Activated CD8-positive, alpha-beta memory T cell treated with anti-CD3 and anti-CD28 coated beads, Interleukin-2, amount 10 ng/mL, durations not matched to agents 7 days and 5 days (primary cell): ENCODE data around the gene RBCK1. TPM values are rescaled to one million over a fixed set of nuclear protein-coding genes. Genes with fewer than 3 reads are reported as not detected.
"Not testable (repeated sequence)": the region's sequence is repeated elsewhere in the genome, so short reads cannot be mapped to it uniquely, and the experiment has no call there.

Experiments used
- ATAC-seq: fragments of 150-1000 bp; cut with Tn5 transposase; one replicate; pipeline ENCODE4 v1.10.0; 2021; ENCODE audit warnings: moderate library complexity
- CTCF ChIA-PET: fragments of 350-600 bp; sonication (Branson Sonifier 250); formaldehyde crosslinking; loops from one replicate; lab custom pipeline; 2021; ENCODE audit warnings: antibody characterized with exemption; lab: Charles Lee
- DNase-seq: peaks from one replicate; pipeline ENCODE4 v3.0.0-alpha.2; 2020
- H3K27ac Mint-ChIP-seq: one replicate; pipeline ENCODE4 v1.8.0; 2021; ENCODE audit warnings: mild to moderate bottlenecking, mixed read lengths
- H3K27me3 Mint-ChIP-seq: one replicate; pipeline ENCODE4 v1.8.0; 2021; ENCODE audit warnings: mixed read lengths
- H3K36me3 Mint-ChIP-seq: one replicate; pipeline ENCODE4 v1.8.0; 2021; ENCODE audit warnings: mild to moderate bottlenecking, mixed read lengths
- H3K4me1 Mint-ChIP-seq: one replicate; pipeline ENCODE4 v1.8.0; 2021; ENCODE audit warnings: mixed read lengths
- H3K4me3 Mint-ChIP-seq: one replicate; pipeline ENCODE4 v1.8.0; 2021; ENCODE audit warnings: mild to moderate bottlenecking, moderate library complexity, mixed read lengths
- H3K9me3 Mint-ChIP-seq: one replicate; pipeline ENCODE4 v1.8.0; 2022; ENCODE audit warnings: low read depth, mixed read lengths
- total RNA-seq, 2 experiments: library from RNA; stranded (reverse); gene quantifications; one replicate each; pipeline ENCODE4 v1.2.3, GENCODE V29; 2021

Gene RBCK1
- total RNA-seq, 2 experiments from 2014 or later = 114 to 173 TPM

GRCh38 chr20:370151-370600, 37.9 kb upstream of the RBCK1 start:
- DNase-seq = no peak
- H3K27me3 Mint-ChIP-seq = no peaks in the 10 kb centered on the region
- no peaks in the 10 kb centered on the region for H3K36me3 Mint-ChIP-seq
- CTCF ChIA-PET = interaction anchor here (0.6 to 1.0 kb wide), 3 partner anchors 9 to 108 kb away, joined by 3 to 4 read pairs (median 3); partner anchors contain the start of gene TRIB3
- ATAC-seq = no peak
- H3K9me3 Mint-ChIP-seq = no peaks in the 10 kb centered on the region
- H3K27ac Mint-ChIP-seq = no peak overlapping the region
- no peak overlapping the region for H3K4me3 Mint-ChIP-seq
- peaks cover 39% of the 10 kb centered on the region for H3K4me1 Mint-ChIP-seq

DNA sequence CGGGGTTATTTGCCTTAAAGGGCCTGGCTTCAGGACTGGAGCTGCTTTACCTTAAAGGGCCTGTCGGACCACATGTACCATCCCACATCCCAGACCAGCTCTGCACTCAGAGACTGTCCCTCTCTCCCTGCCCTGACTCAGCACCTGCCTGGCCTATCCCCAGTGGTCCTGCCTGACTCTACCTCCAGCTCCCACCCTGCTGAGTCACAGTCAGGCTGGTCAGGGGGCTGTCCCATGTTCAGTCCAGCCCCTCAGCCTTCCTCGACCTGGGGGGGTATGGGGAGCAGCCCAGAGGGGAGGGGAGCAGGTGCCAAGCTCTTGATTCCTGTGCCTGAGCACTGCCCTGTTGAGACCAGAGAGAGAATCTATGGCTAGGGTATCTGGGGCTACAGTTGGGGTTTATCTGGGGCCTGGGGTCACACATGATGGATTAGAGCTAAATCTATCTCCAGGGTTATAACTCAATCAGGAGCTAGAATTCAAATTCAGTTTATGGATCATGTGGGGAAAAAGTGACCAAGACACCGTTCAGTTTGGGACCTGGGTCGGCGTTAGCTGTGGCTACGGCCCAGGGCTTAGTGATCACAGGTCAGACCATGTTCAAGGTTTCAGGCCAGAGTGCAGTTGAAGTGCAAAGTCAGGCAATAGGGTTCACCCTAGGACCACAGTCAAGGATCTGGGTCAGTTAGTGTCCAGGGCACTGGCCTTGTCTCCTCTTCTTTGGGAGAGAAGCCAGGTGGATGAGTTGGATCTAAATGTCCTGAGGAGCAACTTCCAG, 36.9 kb upstream of the RBCK1 start:
- Mint-ChIP-seq H3K9me3 (no peaks in the 10 kb centered on the region), H3K27ac (no peak overlapping the region), H3K36me3 (no peaks in the 10 kb centered on the region), H3K4me3 (no peak overlapping the region), H3K4me1 (peaks cover 31% of the 10 kb centered on the region), H3K27me3 (no peaks in the 10 kb centered on the region)
- no peak for DNase-seq
- CTCF ChIA-PET = interaction anchor here (1.0 to 1.7 kb wide), 4 partner anchors 9 to 117 kb away, joined by 3 to 7 read pairs (median 4); partner anchors contain the start of gene TRIB3
- ATAC-seq = no peak

DNA sequence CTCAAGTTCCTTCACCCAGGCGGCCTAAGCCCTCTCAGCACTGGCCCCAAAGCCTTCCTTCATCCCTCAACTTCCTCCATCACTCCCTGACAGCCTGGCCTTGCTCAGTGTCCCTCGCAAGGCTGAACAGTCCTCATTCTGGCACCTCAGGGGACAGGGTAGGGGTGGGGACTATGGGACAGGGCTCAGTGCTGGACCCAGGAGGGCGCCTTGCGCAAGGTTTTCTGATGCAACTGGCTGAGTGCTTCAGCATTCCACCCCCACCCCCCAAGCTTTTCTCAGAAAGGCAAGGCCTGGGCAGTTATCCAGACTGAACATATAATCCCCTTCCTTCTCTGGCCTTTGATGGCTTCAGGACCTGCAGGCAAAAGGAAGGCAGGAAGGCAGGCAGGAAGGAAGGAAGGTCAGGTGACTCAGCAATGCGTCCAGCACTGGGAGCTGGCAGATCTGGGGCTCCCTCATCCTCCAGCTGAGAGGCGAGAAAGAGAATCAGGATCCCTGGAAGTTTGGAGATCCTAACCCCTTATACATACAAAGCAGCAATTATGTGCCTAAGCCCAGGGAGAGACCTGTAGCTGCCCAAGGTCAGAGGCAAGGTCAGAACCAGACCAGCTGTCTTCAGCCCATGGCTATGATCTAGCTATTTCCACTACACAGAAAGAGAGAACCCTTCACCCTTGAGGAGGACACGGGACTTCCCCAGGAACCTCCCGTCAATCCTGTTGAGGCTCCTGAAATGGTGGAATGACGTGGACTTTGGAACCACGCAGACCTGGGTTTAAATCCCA, 36.1 kb upstream of the RBCK1 start:
- Mint-ChIP-seq H3K4me1 (peaks cover 27% of the 10 kb centered on the region), H3K4me3 (no peak overlapping the region), H3K27me3 (no peaks in the 10 kb centered on the region), H3K27ac (peak overlapping the region; percentile 25), H3K36me3 (no peaks in the 10 kb centered on the region), H3K9me3 (no peaks in the 10 kb centered on the region)
- CTCF ChIA-PET = interaction anchor here (1.1 to 2.6 kb wide), 5 partner anchors 9 to 116 kb away, joined by 3 to 11 read pairs (median 4); partner anchors contain the start of gene TRIB3
- no peak for ATAC-seq
- DNase-seq = no peak

- not testable (repeated sequence) for H3K27ac Mint-ChIP-seq, H3K9me3 Mint-ChIP-seq, H3K4me3 Mint-ChIP-seq, DNase-seq, H3K36me3 Mint-ChIP-seq, H3K27me3 Mint-ChIP-seq
- CTCF ChIA-PET = interaction anchor here (1.1 to 2.6 kb wide), 6 partner anchors 8 to 115 kb away, joined by 3 to 11 read pairs (median 4); partner anchors contain the start of gene TRIB3
- peaks cover 23% of the 10 kb centered on the region for H3K4me1 Mint-ChIP-seq
- peak; percentile 36 for ATAC-seq
These were observed 35.5 kb upstream of the RBCK1 start for GRCh38 chr20:372543-373082.

GRCh38 chr20:373171-373890, 34.8 kb upstream of the RBCK1 start:
- CTCF ChIA-PET = interaction anchor here (1.1 to 2.6 kb wide), 3 partner anchors 13 to 43 kb away, joined by 3 to 11 read pairs (median 4); no protein-coding TSS in a partner anchor
- DNase-seq (no peak), ATAC-seq (no peak)
- H3K9me3 Mint-ChIP-seq = no peaks in the 10 kb centered on the region
- peaks cover 23% of the 10 kb centered on the region for H3K4me1 Mint-ChIP-seq
- H3K27me3 Mint-ChIP-seq = no peaks in the 10 kb centered on the region
- H3K27ac Mint-ChIP-seq = no peak overlapping the region
- H3K4me3 Mint-ChIP-seq = no peak overlapping the region
- no peaks in the 10 kb centered on the region for H3K36me3 Mint-ChIP-seq

- H3K27me3 Mint-ChIP-seq = no peaks in the 10 kb centered on the region
- no peak overlapping the region for H3K4me3 Mint-ChIP-seq
- CTCF ChIA-PET = no interaction called here
- no peaks in the 10 kb centered on the region for H3K36me3 Mint-ChIP-seq
- no peaks in the 10 kb centered on the region for H3K9me3 Mint-ChIP-seq
- peaks cover 23% of the 10 kb centered on the region for H3K4me1 Mint-ChIP-seq
- ATAC-seq (no peak), DNase-seq (no peak)
- no peak overlapping the region for H3K27ac Mint-ChIP-seq
These were observed 32.7 kb upstream of the RBCK1 start for GRCh38 chr20:375265-375889.

GRCh38 chr20:376089-376488, 32.0 kb upstream of the RBCK1 start:
- H3K27me3 Mint-ChIP-seq = no peaks in the 10 kb centered on the region
- no peaks in the 10 kb centered on the region for H3K36me3 Mint-ChIP-seq
- DNase-seq (no peak), ATAC-seq (no peak)
- peaks cover 23% of the 10 kb centered on the region for H3K4me1 Mint-ChIP-seq
- H3K27ac Mint-ChIP-seq = no peak overlapping the region
- no peak overlapping the region for H3K4me3 Mint-ChIP-seq
- H3K9me3 Mint-ChIP-seq = no peaks in the 10 kb centered on the region
- CTCF ChIA-PET = interaction anchor here (1.4 kb wide), 1 partner anchor 9 kb away, joined by 4 read pairs; no protein-coding TSS in a partner anchor

GRCh38 chr20:376750-377149, 31.3 kb upstream of the RBCK1 start:
- no peak overlapping the region for H3K27ac Mint-ChIP-seq
- no peak for ATAC-seq

DNA sequence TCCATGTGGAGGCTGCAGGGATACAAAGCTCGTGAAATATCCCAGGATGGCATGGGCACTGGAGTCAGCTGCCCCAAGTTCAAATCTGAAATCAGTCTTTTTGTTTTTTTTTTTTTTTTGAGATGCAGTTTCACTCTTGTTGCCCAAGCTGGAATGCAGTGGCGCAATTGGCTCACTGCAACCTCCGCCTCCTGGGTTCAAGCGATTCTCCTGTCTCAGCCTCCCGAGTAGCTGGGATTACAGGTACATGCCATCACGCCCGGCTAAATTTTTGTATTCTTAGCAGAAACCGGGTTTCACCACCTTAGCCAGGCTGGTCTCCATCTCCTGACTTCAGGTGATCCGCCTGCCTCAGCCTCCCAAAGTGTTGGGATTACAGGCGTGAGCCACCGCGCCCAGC, 30.5 kb upstream of the RBCK1 start:
- not testable (repeated sequence) for H3K36me3 Mint-ChIP-seq, H3K4me3 Mint-ChIP-seq, H3K9me3 Mint-ChIP-seq, H3K27me3 Mint-ChIP-seq, DNase-seq, H3K27ac Mint-ChIP-seq, ATAC-seq
- peaks cover 20% of the 10 kb centered on the region for H3K4me1 Mint-ChIP-seq
- CTCF ChIA-PET = interaction anchor here (1.1 to 1.4 kb wide), 2 partner anchors 11 to 14 kb away, joined by 3 to 4 read pairs; no protein-coding TSS in a partner anchor

More at GRCh38 chr20:376750-377149, 31.3 kb upstream of the RBCK1 start:
- no peaks in the 10 kb centered on the region for H3K27me3 Mint-ChIP-seq
- H3K9me3 Mint-ChIP-seq = no peaks in the 10 kb centered on the region
- DNase-seq = no peak
- no peak overlapping the region for H3K4me3 Mint-ChIP-seq
- CTCF ChIA-PET = interaction anchor here (1.1 to 1.4 kb wide), 2 partner anchors 10 to 15 kb away, joined by 3 to 4 read pairs; no protein-coding TSS in a partner anchor
- peaks cover 21% of the 10 kb centered on the region for H3K4me1 Mint-ChIP-seq
- H3K36me3 Mint-ChIP-seq = no peaks in the 10 kb centered on the region

- Mint-ChIP-seq H3K4me1 (peaks cover 15% of the 10 kb centered on the region), H3K27ac (no peak overlapping the region), H3K27me3 (no peaks in the 10 kb centered on the region), H3K4me3 (no peak overlapping the region), H3K36me3 (no peaks in the 10 kb centered on the region), H3K9me3 (no peaks in the 10 kb centered on the region)
- ATAC-seq (no peak), DNase-seq (no peak)
- CTCF ChIA-PET = interaction anchor here (1.0 to 2.3 kb wide), 3 partner anchors 24 to 267 kb away, joined by 3 to 8 read pairs (median 7); partner anchors contain the start of gene CSNK2A1
These were observed 29.1 kb upstream of the RBCK1 start for GRCh38 chr20:378961-379336.

DNA sequence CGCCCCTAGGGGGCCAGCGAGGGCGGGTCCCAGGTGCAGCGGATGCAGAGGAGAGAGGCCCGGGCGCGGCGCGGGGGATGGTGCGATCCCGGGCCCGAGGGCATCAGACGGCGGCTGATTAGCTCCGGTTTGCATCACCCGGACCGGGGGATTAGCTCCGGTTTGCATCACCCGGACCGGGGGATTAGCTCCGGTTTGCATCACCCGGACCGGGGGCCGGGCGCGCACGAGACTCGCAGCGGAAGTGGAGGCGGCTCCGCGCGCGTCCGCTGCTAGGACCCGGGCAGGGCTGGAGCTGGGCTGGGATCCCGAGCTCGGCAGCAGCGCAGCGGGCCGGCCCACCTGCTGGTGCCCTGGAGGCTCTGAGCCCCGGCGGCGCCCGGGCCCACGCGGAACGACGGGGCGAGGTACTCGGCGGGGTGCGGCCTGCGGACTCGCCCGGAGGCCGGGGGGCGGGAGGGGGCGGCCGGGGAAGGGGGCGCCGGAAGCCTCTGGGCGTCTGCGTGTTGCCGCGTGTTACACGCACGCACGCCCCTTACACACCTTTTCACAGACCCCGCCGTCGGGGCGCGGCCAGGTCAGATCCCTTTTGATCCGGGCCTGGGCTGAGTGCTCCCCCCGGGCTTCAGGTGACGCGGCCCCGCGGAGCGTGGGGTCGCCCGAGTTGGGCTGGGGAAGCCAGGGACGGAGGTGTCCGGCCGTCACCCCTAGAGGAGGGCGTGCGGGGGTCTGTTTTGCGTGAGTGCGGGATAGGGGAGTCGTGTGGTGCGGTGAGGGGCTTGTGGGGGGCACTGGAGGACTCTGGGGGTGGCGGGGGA, 27.1 kb upstream of the RBCK1 start:
- Mint-ChIP-seq H3K9me3 (no peaks in the 10 kb centered on the region), H3K4me1 (peaks cover 18% of the 10 kb centered on the region), H3K27ac (peak overlapping the region; percentile 88), H3K4me3 (peak overlapping the region; percentile 78), H3K36me3 (peaks cover 6% of the 10 kb centered on the region), H3K27me3 (no peaks in the 10 kb centered on the region)
- peak; percentile 77 for DNase-seq
- ATAC-seq = peak; percentile 61
- CTCF ChIA-PET = interaction anchor here (0.7 to 2.3 kb wide), 10 partner anchors 9 to 265 kb away, joined by 3 to 12 read pairs (median 4); no protein-coding TSS in a partner anchor
